PC-3 (cell line): ENCODE measurements around the gene MMP11.

Source experiments
- CTCF ChIP-seq: fragments of 300-600 bp; sonication (generic); conservative IDR thresholded peaks from 2 replicates; pipeline ENCODE4 v1.5.1; 2017; ENCODE audit warnings: antibody characterized with exemption, low read depth, mild to moderate bottlenecking, low read length
- EZH2 ChIP-seq: fragments of 300-600 bp; sonication (generic); IDR thresholded peaks from one replicate; pipeline ENCODE4 v1.6.1; 2017; ENCODE audit warnings: antibody characterized with exemption, mild to moderate bottlenecking, low read length; ENCODE audit not compliant: unreplicated experiment

- TF ChIP-seq CTCF (no peak), EZH2 (no peak)
These were observed 5.3 kb downstream of the MMP11 start for GRCh38 chr22:23777776-23778576.
